CD1c-positive myeloid dendritic cell (primary cell): ENCODE measurements around the gene RUNX2.
"Not testable (repeated sequence)": the region's sequence is repeated elsewhere in the genome, so short reads cannot be mapped to it uniquely, and the experiment has no call there.

Source experiments
- DNase-seq: peaks from one replicate; pipeline ENCODE4 v3.0.0-alpha.2; 2016; ENCODE audit errors: extremely low spot score

Gene RUNX2

GRCh38 chr6:45647341-45648261 is 319.5 kb downstream of the RUNX2 start:
- DNase-seq, result no peak

GRCh38 chr6:45648262-45648620 is 320.1 kb downstream of the RUNX2 start:
- DNase-seq, result no peak

- no peak for DNase-seq
Observed at GRCh38 chr6:45650524-45651135, 322.5 kb downstream of the RUNX2 start.

GRCh38 chr6:45651301-45651700 is 323.2 kb downstream of the RUNX2 start:
- DNase-seq, result no peak

- no peak for DNase-seq
Observed at GRCh38 chr6:45652416-45652815, 324.3 kb downstream of the RUNX2 start.

GRCh38 chr6:45653117-45653883 is 325.2 kb downstream of the RUNX2 start:
- DNase-seq, result no peak

GRCh38 chr6:45654673-45655072 is 326.5 kb downstream of the RUNX2 start:
- DNase-seq, result no peak

- DNase-seq, result no peak
Observed at GRCh38 chr6:45655745-45656476, 327.8 kb downstream of the RUNX2 start.

GRCh38 chr6:45657226-45657625 is 329.1 kb downstream of the RUNX2 start:
- DNase-seq, result no peak

GRCh38 chr6:45658400-45658799 is 330.3 kb downstream of the RUNX2 start:
- no peak for DNase-seq

GRCh38 chr6:45658958-45659357 is 330.8 kb downstream of the RUNX2 start:
- no peak for DNase-seq

- no peak for DNase-seq
Observed at GRCh38 chr6:45661661-45662060, 333.5 kb downstream of the RUNX2 start.

- DNase-seq, result peak; percentile 70
Observed at GRCh38 chr6:45663251-45664221, 335.4 kb downstream of the RUNX2 start.

- DNase-seq, result no peak
Observed at GRCh38 chr6:45664707-45665106, 336.6 kb downstream of the RUNX2 start.

- DNase-seq, result no peak
Observed at GRCh38 chr6:45665859-45666258, 337.7 kb downstream of the RUNX2 start.

GRCh38 chr6:45666846-45667245 is 338.7 kb downstream of the RUNX2 start:
- peak; percentile 29 for DNase-seq

GRCh38 chr6:45667300-45667699 is 339.2 kb downstream of the RUNX2 start:
- no peak for DNase-seq

- no peak for DNase-seq
Observed at GRCh38 chr6:45667766-45668165, 339.6 kb downstream of the RUNX2 start.

GRCh38 chr6:45668705-45669104 is 340.6 kb downstream of the RUNX2 start:
- no peak for DNase-seq

- not testable (repeated sequence) for DNase-seq
Observed at GRCh38 chr6:45673167-45673566, 345.0 kb downstream of the RUNX2 start.

- DNase-seq, result not testable (repeated sequence)
Observed at GRCh38 chr6:45675166-45675565, 347.0 kb downstream of the RUNX2 start.
